Fibroblast of skin of abdomen (primary cell): Measurements from ENCODE around the gene ADAMTS2. TPM values are rescaled to one million over a fixed set of nuclear protein-coding genes. Genes with fewer than 3 reads are reported as not detected.

ENCODE experiments used
- DNase-seq: peaks from one replicate; pipeline ENCODE4 v3.0.0-alpha.2; 2013
- polyA plus RNA-seq, 2 experiments: library from polyadenylated mRNA; unstranded; fragments of 120-200 nt; gene quantifications; one replicate each; pipeline ENCODE4 v1.2.1, GENCODE V29; 2013; ENCODE audit not compliant: insufficient read length in 2 of 2

ADAMTS2 gene
- polyA plus RNA-seq (2013, experiment 1 of 2; ENCODE audit: insufficient read length), result 43.0 TPM
- polyA plus RNA-seq (2013, experiment 2 of 2; ENCODE audit: insufficient read length), result 45.2 TPM

DNA sequence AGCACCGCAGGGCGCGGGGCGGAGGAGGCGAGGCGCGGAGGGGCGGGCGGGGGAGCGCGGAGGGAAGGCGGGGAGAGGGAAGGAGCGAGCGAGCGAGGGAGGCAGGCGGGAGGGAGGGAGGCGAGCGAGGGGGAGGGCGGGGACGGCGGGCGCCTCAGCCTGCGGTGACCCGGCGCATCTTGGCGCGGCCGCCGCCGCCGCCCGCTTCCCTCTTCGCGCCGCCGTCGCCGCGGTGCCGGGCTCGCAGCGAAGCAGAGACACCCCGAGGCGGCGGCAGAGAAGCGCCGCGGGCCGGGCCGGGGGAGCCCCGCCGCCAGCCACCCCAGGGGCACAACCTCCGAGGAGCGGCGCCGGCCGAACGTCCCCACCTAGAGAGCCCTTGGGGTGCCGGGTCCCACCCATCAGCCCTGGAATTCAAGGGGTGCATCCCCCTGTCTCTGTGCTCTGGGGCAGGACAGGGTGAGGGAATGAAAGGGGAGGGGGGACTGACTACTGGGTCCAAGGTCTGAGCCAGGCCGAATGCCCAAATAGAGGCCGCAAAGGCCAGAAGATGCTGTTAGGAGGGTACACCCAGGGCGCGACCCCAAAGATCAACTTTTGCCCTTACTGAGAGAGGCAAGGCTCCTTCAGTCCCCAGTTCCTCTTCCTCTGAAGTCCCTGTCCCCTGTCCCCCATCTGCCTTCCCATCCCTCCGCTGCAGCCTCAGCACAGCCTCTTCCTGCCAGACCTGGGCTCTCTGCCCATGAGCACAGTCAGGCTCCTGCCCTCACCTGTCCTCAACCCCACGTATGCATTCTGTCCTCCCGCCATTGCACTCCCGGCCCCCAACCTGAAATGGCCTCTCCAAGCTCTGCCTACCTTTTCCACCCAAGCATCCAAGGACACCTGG is at the start of gene ADAMTS2:
Gene ADAMTS2 (minus strand): TSS at position 29 of the 889 bp plus-strand sequence. CDS start 133 bp downstream, outside the sequence.
- DNase-seq, result peak; percentile 62

DNA sequence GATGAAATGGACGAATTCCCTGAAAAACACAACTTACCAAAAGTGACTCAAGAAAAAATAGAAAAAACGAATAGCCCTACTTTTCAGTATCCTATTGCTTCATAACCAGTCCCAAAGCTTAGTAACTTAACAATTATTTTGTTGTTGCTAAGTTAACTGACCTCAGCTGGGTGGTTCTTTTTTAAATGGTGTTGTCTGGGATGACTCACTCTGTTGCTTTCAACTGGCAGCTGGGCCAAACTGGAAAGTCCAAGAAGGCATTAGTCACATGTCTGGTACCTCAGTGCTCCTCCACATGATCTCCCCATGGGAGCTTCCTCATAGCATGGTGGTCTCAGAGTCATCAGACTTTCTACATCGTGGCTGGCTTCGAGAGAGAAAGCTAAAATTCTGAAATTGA is 47.8 kb upstream of the ADAMTS2 start:
- peak; percentile 44 for DNase-seq

DNA sequence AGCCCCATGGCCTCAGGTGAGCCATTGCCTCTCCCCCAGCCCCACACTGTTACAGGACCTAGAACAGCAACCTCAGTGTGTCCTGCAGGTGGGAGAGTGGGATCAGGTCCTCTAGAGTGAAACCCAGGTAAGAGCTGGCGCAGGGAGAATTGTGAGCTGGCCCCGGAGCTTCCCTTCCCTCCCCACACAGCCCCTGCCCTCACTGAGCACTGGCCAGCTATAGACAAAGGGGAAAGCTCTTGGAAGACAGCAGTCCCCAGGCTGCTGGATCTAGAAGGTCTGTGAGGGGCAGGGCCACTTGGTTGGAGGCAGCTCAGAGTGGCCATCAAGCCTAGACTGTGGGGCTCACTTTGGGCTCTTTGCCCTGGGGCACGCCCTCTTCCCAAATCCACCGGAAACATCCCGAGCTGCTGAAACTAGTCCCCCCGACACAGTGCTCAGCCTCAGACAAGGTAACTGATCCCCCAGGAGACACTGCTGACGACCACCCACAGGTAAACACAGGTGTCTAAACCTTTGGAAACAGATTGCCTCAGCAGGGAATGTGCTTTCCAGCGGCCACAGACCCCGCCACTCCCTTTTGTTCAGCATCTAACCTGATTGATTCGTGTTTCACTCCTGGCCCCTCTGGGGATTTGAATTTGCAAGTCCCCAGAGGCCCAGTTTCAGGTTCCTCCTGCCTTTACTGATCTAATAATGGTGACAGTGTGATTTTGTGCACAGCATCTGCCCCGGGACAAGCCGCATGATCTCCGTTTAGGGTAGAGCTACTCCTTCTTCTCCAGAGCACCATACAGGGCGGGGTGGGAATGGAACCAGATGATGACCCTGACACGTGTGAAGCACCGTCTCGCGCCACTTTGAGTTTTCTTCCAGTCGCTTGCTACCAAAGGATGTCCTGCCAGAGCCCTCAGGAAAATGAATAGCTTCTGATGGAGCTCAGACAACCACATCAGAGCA is 42.2 kb upstream of the ADAMTS2 start:
- DNase-seq, result no peak

DNA sequence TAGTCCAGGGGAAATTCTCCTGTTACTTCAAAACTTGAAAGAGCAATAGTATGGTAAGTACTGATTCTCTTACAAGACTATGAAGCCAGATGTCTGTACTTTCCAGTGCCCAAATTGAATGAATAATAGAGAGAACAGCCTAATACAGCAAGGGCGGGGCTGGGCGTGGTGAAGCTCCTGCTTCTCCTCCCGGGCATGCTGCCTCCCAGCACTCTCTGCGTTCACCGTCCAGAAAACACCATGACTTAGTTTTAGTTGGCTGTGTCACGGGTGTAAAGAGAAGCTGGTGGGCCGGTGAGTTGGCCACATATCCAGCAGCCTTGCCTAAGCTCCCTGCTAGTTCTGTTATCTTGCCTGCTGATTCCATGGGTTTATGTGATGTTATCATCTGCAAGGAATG is 40.7 kb upstream of the ADAMTS2 start:
- no peak for DNase-seq

DNA sequence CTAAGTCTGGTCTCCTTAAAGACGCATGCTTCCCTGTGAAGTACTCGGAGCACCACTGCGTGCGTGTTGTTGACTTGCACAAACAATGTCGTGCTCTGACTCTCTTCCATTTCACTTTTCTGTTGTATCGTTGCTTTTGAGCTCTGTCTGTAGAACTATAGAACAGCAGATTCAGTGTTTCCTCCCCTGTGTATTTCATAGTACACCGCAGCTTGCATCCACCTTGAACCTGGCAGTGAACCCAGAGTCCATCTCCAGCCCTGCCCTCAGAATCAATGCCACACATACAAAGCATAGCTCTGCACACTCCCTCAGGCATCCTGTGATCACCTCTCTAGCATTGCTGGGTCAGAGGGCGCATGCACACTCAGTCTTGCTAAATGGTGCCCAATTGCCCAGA is 37.2 kb upstream of the ADAMTS2 start:
- DNase-seq, result no peak

DNA sequence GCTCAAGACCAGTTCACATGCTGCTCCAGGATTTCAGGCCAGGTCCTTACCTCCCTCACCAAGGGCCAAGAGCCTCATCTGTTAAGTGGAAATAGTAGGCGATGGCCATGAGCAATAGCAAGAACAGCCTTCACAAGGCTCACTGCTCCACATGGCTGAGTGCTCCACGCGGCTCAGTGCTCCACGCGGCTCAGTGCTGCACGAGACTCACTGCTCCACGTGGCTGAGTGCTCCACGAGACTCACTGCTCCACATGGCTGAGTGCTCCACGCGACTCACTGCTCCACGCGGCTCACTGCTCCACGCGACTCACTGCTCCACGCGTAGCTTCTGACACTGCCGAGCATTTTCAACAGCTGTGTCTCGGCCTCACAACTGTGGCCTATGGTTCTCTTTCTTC is 36.4 kb upstream of the ADAMTS2 start:
- DNase-seq, result no peak

DNA sequence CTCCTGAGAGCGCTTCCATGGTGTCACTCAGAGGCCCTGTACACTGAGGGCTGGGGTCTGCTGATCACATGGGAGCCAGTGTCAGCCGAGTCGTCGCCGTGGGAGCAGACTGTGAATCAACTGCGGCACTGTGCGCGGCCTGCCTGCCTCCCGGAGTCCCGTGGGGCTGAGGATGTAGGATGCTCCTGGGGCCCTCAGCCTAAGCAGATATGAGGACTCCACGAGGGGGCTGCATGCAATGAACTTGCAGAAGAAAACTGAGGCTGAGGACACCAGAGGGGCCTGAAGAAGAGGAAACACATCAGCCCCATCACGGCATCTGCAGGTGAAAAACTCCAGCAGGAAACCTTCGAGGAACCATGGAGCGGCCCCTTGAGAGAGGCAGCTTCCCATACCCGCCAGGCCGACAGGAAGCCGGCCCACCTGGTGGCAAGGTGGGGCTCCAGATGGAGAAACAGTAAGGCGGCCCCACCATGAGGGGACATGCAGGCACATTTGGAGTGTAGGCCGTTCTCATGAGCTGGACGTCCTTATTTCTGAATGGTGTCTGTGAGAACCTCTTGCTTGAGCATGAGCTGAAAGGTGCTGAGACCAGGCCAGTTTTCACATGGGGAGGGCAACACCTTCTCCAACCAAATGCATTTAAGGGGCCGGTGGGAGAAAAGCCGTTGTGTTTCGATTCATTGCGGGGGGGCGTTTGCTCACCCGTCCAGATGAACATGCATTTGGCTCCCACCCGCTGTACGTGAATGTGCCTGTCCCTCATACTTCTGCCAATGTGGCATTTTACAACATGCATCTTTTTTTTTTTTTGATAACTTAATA is 35.2 kb upstream of the ADAMTS2 start:
- DNase-seq, result no peak

DNA sequence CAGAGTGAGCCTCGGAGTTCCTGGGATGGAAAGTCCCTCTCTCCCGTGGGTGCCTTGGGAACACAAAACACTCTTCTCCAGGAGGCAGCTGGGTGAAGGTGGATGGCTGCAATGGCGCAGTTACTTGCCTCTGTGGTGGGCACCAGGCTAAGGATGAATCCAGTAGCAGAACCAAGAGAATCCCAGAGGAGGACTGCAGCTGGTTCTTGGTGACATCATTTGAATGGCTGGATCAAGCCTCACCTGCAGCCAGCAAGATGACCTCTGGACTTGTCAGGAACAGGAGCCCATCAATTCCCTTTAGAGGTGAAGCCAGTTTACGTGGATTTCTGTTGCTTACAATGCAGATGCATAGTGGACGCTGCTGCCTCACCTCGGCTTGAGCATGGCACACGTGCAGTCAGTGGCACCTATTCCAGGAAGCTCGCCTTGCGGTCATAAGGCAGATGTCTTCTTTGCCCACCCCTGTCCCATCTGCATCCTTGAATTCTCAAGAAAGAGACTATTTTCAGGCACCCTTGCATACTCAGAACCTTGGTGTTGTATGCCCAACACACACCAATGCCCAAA is 34.1 kb upstream of the ADAMTS2 start:
- no peak for DNase-seq

DNA sequence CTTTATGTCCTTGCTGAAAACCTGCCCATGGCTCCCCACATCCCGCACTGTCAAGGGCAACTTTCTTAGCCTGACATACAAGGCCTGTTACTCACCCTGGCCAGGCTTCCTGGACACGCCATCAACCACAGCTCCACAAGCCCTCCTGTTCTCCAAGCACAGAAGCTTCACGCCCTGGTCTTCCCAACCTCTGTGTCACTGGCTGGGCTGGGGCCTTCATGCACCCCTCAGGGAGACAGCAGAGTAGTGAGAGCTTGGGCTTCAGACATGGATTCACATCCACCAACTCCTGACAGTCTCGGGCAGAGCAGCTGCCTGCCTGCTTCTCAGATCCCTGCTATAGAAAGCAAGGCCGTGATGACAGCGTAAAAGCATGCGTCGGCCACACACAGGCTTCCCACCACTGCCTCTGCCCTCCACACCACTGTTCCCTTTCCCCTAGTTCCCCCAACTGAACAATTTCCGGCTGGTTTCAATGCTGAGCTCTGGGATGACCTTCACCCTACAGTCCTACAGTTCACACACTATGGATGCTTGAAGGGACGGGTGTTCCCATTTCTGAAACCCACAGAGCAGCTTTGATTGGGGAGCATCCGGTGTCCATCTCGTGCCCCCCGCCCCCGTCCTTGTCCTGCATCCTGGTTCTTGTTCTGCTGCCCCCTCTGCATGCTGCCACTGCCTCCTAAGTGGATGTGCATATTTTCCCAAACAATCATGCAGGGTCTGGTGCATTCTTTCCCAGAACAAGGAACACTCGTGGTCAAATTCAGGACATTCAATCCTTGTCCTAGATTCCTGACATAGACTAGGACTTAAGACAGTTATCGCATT is 33.4 kb upstream of the ADAMTS2 start:
- peak; percentile 82 for DNase-seq

DNA sequence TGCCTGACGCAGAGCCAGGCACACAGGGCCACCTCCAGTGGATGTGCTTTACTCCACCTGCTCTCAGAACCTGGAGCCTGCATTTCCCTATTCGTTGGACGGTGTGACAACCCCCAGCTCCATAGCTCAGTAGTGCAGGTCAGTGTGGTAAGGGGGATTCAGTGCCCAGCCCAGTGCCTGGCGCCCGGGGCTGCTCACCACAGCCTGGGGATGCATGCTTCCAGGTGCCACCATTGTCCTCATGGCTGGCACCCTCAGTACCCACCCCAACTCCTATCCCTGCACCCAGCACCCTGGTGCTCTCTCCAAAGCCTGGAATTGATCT is 32.8 kb upstream of the ADAMTS2 start:
- no peak for DNase-seq

DNA sequence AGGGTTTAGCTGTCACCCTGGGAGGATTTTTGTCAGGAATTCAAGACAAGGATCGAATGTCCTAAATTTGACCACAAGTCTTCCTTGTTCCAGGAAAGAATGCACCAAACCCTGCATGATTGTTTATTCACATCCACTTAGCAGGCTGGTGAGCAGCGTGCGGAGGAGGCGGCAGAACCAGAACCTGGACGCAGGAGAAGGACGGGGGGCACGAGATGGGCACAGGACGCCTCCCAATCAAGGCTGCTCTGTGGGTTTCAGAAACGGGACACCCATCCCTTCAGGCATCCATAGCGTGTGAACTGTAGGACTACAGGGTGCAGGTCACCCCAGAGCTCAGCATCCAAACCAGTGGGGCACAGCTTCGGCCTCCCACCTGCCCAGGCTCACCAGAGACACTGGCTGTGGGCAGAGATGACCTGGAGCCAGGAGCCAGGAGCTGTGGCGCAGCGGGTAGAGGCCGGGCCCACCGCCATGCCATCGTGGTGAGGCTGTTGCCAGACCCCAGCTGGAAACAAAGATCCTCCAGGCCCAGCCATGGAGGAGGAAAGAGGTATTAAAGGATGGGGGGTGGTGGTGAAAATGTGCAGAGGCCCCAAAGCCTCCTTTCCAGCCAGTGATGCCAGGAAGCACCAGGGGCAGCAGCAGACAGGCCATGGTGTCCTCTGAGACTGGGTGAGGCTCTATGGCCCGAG is 32.3 kb upstream of the ADAMTS2 start:
- DNase-seq, result peak; percentile 22

DNA sequence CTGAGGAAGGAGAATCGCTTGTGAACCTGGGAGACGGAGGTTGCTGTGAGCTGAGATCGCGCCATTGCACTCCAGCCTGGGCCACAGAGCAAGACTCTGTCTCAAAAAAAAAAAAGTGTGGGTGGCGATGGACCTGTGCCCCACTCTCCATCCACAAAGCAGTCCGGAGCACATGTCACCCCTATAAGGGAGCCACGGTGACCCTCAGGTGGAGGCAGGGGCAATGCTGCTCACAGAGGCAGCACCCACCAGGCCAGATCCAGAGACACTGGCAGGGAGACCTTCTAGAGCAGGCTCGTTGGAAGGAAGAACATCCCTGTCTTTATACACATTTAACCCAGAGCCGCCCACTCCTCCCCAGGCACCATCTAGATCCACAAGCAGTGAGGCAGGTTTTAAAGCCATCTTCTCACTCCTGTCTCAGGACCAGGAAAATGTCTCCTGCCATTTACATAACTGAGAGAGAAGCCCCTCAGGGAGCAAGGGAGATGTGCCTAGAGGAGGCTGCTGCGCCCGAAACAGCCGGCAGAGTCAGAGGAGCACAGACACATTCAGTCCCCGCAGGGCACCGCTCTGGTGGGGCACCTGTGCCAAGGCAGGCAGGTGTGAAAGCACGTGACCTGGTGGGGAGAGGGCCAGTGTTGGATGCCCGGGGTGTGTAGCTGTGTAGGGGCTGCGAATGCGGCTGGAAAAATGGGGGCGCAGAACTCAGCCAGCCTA is 31.6 kb upstream of the ADAMTS2 start:
- DNase-seq, result no peak

DNA sequence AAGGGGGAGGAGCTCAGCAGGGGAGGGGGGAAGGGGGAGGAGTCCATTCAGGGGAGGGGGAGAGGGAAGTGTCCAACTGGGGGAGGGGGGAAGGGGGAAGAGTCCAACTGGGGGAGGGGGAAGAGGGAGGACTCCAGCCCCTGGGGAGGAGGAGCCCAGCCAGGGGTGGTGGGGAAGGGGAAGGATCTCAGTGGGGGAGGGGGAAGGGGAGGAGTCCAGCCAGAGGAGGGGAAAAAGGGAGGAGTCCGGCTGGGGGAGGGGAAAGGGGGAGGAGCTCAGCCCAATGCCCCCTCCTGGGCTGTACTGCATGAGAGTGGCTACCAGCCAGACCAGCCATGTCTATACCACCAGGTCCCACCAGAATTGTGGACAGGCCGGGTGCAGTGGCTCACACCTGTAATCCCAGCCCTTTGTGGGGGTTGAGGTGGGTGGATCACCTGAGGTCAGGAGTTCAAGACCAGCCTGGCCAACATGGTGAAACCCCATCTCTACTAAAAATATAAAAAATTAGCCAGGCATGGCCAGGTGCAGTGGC is 30.6 kb upstream of the ADAMTS2 start:
- no peak for DNase-seq

DNA sequence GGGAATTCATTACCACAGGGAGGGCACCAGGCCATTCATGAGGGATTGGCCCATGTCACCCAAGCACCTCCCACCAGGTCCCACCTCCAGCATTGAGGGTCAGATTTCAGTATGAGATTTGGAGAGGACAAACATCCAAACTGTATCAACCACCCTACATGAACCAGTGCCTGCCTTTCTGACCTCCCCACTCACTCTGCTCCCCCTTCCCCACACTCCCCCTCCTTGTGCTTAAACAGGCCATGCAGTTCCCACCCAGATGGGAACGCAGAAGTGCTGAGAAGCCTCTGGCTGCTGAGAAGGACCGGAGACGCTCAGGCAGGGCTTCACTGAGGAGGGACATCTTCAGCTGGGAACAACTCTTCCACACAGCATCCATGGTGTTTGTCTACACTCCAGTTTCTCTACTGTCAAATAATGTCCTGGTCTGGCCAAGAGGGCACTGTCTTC is 30.0 kb upstream of the ADAMTS2 start:
- no peak for DNase-seq

DNA sequence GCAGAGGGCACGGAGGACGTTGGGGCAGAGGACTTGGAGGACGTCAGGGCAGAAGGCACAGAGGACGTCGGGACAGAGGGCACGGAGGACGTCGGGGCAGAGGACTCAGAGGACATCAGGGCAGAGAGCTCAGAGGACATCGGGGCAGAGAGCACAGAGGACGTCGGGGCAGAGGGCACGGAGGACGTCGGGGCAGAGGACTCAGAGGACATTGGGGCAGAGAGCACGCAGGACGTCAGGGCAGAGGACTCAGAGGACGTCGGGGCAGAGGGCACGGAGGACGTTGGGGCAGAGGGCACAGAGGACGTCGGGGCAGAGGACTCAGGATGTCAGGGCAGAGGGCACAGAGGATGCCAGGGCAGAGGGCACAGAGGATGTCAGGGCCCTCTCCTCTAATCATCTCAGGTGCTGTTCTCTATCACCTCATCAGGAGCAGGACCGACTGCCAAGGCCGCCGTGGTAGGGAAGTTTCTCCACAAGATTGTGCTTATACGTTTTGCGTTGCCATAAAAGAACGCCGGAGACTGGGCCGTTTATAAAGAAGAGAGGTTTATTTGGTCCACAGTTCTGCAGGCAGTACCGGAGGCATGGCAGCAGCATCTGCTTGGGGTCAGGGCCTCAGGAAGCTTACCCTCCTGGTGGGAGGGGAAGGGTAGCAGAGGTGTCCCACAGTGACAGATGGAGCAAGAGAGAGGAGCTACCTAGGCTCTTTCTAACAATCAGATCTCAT is 29.4 kb upstream of the ADAMTS2 start:
- DNase-seq, result no peak

DNA sequence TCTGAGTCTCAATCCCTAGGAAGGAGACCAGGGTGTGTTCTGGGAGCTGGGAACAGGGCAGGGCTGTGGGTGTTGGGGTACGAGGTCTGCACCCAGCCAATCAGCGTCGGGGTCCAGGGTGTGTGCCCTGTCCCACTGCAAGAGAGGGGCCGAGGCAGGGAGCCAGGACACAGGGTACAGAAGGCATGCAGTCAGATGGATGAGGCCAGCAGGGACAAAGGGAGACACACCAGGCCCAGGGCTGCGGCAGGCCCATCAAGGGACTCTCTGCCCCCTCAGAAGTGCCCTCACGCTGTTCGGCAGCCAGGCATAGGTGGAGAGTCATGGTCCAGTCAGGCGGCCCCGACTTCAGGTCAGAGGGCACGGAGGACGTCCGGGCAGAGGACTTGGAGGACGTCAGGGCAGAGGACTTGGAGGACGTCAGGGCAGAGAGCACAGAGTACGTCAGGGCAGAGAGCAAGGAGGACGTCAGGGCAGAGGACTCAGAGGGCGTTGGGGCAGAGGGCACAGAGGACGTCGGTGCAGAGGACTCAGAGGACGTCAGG is 28.8 kb upstream of the ADAMTS2 start:
- DNase-seq, result no peak

DNA sequence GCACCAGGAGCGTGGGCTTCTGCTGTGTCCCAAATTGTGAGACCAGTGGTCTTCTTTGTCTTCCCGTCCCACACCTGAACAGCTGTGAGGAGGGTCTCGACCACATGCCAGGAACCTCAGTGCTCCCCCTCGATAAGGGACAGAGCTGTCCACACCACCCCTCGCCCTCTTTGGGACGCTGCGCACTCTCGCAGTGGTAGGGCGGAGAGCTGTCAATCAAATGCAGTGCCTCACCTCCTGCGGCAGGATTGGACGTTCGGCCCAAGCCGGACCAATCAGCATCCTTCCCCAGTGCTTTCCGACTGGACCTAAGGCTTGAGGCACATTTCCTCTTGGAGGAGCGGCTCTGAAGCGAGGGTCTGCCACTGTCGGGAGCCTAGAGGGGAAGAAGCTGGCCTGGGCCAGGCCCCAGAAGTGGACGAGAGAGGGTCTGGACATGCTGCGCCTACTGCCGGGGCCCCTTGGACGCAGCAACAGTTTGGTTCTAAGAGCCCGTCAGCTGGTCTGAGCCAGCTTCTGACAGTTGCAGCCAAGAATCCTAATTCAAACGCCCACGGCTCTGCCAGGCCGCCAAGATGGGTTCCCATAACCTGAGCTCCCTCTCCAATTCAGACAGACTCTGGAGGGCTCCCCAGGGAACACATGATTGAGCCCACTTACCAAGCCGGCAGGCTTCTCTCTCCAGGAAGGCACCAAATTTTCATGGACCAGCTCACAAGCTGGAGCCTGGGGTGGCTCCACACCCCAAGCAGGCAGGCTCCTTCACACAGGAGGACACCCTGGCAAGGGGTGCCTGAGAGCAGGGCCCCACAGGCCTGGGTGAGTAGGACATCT is 28.1 kb upstream of the ADAMTS2 start:
- DNase-seq, result no peak
